HG03432 (cell line): ENCODE results near the gene NEUROD2.

Experiments
- ATAC-seq: cut with Tn5 transposase; IDR thresholded peaks from one replicate; pipeline ENCODE4 v1.9.1; 2021; ENCODE audit warnings: mild to moderate bottlenecking, moderate library complexity; ENCODE audit not compliant: unreplicated experiment

The NEUROD2 gene

GRCh38 chr17:39635614-39636176 lies 28.0 kb upstream of the NEUROD2 start:
- no peak for ATAC-seq

- no peak for ATAC-seq
These were observed 26.7 kb upstream of the NEUROD2 start for GRCh38 chr17:39634384-39634871.

- ATAC-seq, result no peak
These were observed 26.0 kb upstream of the NEUROD2 start for GRCh38 chr17:39633570-39634183.

- ATAC-seq, result no peak
These were observed 24.6 kb upstream of the NEUROD2 start for GRCh38 chr17:39632153-39632941.

GRCh38 chr17:39631403-39631802 lies 23.7 kb upstream of the NEUROD2 start:
- no peak for ATAC-seq

GRCh38 chr17:39629898-39630297 lies 22.2 kb upstream of the NEUROD2 start:
- no peak for ATAC-seq

- ATAC-seq, result no peak
These were observed 21.8 kb upstream of the NEUROD2 start for GRCh38 chr17:39629494-39629880.

GRCh38 chr17:39628655-39629493 lies 21.2 kb upstream of the NEUROD2 start:
- no peak for ATAC-seq

- no peak for ATAC-seq
These were observed 20.2 kb upstream of the NEUROD2 start for GRCh38 chr17:39627712-39628516.

- ATAC-seq, result no peak
These were observed 19.5 kb upstream of the NEUROD2 start for GRCh38 chr17:39627047-39627711.

- no peak for ATAC-seq
These were observed 18.7 kb upstream of the NEUROD2 start, which contains the start of gene PPP1R1B for GRCh38 chr17:39626171-39627046. TSS of gene PPP1R1B (plus strand) at chr17:39626952. CDS start at chr17:39627393, 441 bp downstream.

- ATAC-seq, result no peak
These were observed 17.6 kb upstream of the NEUROD2 start for GRCh38 chr17:39625198-39625785.

GRCh38 chr17:39624313-39624712 lies 16.6 kb upstream of the NEUROD2 start:
- ATAC-seq, result no peak

GRCh38 chr17:39623356-39623950 lies 15.7 kb upstream of the NEUROD2 start:
- ATAC-seq, result no peak

- peak; percentile 22 for ATAC-seq
These were observed 14.8 kb upstream of the NEUROD2 start for GRCh38 chr17:39622380-39623006.

GRCh38 chr17:39621523-39622379 lies 14.0 kb upstream of the NEUROD2 start:
- ATAC-seq, result peak; percentile 69

- ATAC-seq, result no peak
These were observed 12.0 kb upstream of the NEUROD2 start for GRCh38 chr17:39619786-39620101.
